Liver (tissue), 9 donors: Measurements from ENCODE around the gene FUBP3. TPM values are rescaled to one million over a fixed set of nuclear protein-coding genes. Genes with fewer than 3 reads are reported as not detected.

Source experiments
- DNase-seq: peaks from one replicate; pipeline ENCODE4 v3.0.0-alpha.2; 2017; ENCODE audit warnings: low spot score
- H3K27ac ChIP-seq, 2 donors: one replicate each; pipeline ENCODE4 v1.7.0; 2013; ENCODE audit warnings: inconsistent platforms in 2 of 2, low read length in 2 of 2, control low read depth in 1 of 2, low read depth in 1 of 2, mild to moderate bottlenecking in 1 of 2
- H3K27me3 ChIP-seq, 4 donors: one replicate each; pipeline versions ENCODE4 v1.6.1 to v1.7.0; 2013; ENCODE audit warnings: low read length in 3 of 4, inconsistent platforms in 1 of 4, mild to moderate bottlenecking in 1 of 4, moderate library complexity in 1 of 4; ENCODE audit not compliant: control insufficient read depth in 4 of 4, insufficient read depth in 4 of 4
- H3K36me3 ChIP-seq, 4 donors: one replicate each; pipeline versions ENCODE4 v1.6.1 to v1.7.0; 2013; ENCODE audit warnings: low read length in 3 of 4, mild to moderate bottlenecking in 3 of 4, low read depth in 1 of 4, moderate library complexity in 1 of 4; ENCODE audit not compliant: control insufficient read depth in 4 of 4, insufficient read depth in 3 of 4
- H3K4me1 ChIP-seq, 4 donors: one replicate each; pipeline versions ENCODE4 v1.6.1 to v1.7.0; 2013; ENCODE audit warnings: low read length in 3 of 4, mild to moderate bottlenecking in 3 of 4, moderate library complexity in 1 of 4; ENCODE audit not compliant: control insufficient read depth in 4 of 4, insufficient read depth in 4 of 4
- H3K4me3 ChIP-seq, 3 donors: one replicate each; pipeline versions ENCODE4 v1.6.1 to v1.7.0; 2013; ENCODE audit warnings: low read length in 3 of 3, control low read depth in 1 of 3, low read depth in 1 of 3, mild to moderate bottlenecking in 1 of 3
- H3K9ac ChIP-seq, 2 donors: one replicate each; pipeline ENCODE4 v1.7.0; 2013; ENCODE audit warnings: low read length in 2 of 2, mild to moderate bottlenecking in 2 of 2, moderate library complexity in 2 of 2, control low read depth in 1 of 2, low read depth in 1 of 2
- H3K9me3 ChIP-seq, 4 donors: one replicate each; pipeline versions ENCODE4 v1.6.1 to v1.7.0; 2013; ENCODE audit warnings: low read length in 3 of 4; ENCODE audit not compliant: control insufficient read depth in 4 of 4
- EGR1 ChIP-seq, 2 donors: IDR thresholded peaks; 2 replicates each; pipeline ENCODE4 v1.6.1; 2016 to 2018; ENCODE audit warnings: antibody characterized with exemption in 2 of 2, low read depth in 2 of 2
- FOXA1 ChIP-seq: IDR thresholded peaks from 2 replicates; pipeline ENCODE4 v1.6.1; 2016; ENCODE audit warnings: antibody characterized with exemption
- GABPA ChIP-seq, 2 donors: IDR thresholded peaks in 1 of 2; conservative IDR thresholded peaks in 1 of 2; 2 replicates each; pipeline ENCODE4 v1.6.1; 2016; ENCODE audit warnings: antibody characterized with exemption in 2 of 2, mild to moderate bottlenecking in 1 of 2, moderate library complexity in 1 of 2
- HNF4A ChIP-seq, 2 donors: conservative IDR thresholded peaks; 2 replicates each; pipeline ENCODE4 v1.6.1; 2016; ENCODE audit warnings: antibody characterized with exemption in 2 of 2, mild to moderate bottlenecking in 2 of 2
- HNF4G ChIP-seq: IDR thresholded peaks from 2 replicates; pipeline ENCODE4 v1.6.1; 2016; ENCODE audit warnings: antibody characterized with exemption
- NR2F2 ChIP-seq: IDR thresholded peaks from 2 replicates; pipeline ENCODE4 v1.6.1; 2016; ENCODE audit warnings: antibody characterized with exemption
- RAD21 ChIP-seq, 2 donors: IDR thresholded peaks; 2 replicates each; pipeline ENCODE4 v1.6.1; 2016; ENCODE audit warnings: antibody characterized with exemption in 2 of 2, mild to moderate bottlenecking in 2 of 2
- SP1 ChIP-seq: IDR thresholded peaks from 2 replicates; pipeline ENCODE4 v1.6.1; 2018; ENCODE audit warnings: antibody characterized with exemption, mild to moderate bottlenecking
- TAF1 ChIP-seq: conservative IDR thresholded peaks from 2 replicates; pipeline ENCODE4 v1.6.1; 2016; ENCODE audit warnings: antibody characterized with exemption, mild to moderate bottlenecking
- YY1 ChIP-seq: IDR thresholded peaks from 2 replicates; pipeline ENCODE4 v1.6.1; 2016; ENCODE audit warnings: antibody characterized with exemption, mild to moderate bottlenecking
- WGBS: extraction: QIAGEN DNeasy Blood & Tissue Kit; methylation state at CpG from one replicate; pipeline ENCODE4 v1.1.7; 2013; 5-methylcytosine and 5-hydroxymethylcytosine counted together
- polyA plus RNA-seq, 2 donors: library from polyadenylated mRNA; stranded (reverse) in 1 of 2; unstranded in 1 of 2; fragments of 200-250 nt in 1 of 2; fragments of >200 nt in 1 of 2; fragmentation: Nextera tagmentation in 1 of 2; extraction: Ambion mirVana in 1 of 2; gene quantifications; one replicate each; pipeline versions ENCODE4 v1.2.1 to v1.2.3, GENCODE V29; 2013 to 2015
- total RNA-seq, 2 donors: library from RNA; depleted of rRNA; stranded (reverse); fragments of >200 nt; gene quantifications; one replicate each; pipeline ENCODE4 v1.2.3, GENCODE V29; 2014
- TF ChIP-seq, protein P1 (sequence below): IDR thresholded peaks from 2 replicates; pipeline ENCODE4 v1.6.1; 2016; ENCODE audit warnings: antibody characterized with exemption, mild to moderate bottlenecking
- TF ChIP-seq, protein P2 (sequence below): IDR thresholded peaks from 2 replicates; pipeline ENCODE4 v1.6.1; 2016; ENCODE audit warnings: antibody characterized with exemption
- TF ChIP-seq, protein P3 (sequence below): fragments of 150-350 bp; IDR thresholded peaks from 2 replicates; pipeline ENCODE4 v1.5.1; 2017; ENCODE audit warnings: improper control_type of control experiment, low read depth, low read length; ENCODE audit not compliant: missing input control
- donor health status: healthy.
- donor health status: healthy.
- donor health status: healthy.
- donor health status: healthy.
- donor health status: healthy.

FUBP3 gene
- total and polyA plus RNA-seq, 4 donors: 16.1 to 39.0 (median 24.8) TPM

DNA sequence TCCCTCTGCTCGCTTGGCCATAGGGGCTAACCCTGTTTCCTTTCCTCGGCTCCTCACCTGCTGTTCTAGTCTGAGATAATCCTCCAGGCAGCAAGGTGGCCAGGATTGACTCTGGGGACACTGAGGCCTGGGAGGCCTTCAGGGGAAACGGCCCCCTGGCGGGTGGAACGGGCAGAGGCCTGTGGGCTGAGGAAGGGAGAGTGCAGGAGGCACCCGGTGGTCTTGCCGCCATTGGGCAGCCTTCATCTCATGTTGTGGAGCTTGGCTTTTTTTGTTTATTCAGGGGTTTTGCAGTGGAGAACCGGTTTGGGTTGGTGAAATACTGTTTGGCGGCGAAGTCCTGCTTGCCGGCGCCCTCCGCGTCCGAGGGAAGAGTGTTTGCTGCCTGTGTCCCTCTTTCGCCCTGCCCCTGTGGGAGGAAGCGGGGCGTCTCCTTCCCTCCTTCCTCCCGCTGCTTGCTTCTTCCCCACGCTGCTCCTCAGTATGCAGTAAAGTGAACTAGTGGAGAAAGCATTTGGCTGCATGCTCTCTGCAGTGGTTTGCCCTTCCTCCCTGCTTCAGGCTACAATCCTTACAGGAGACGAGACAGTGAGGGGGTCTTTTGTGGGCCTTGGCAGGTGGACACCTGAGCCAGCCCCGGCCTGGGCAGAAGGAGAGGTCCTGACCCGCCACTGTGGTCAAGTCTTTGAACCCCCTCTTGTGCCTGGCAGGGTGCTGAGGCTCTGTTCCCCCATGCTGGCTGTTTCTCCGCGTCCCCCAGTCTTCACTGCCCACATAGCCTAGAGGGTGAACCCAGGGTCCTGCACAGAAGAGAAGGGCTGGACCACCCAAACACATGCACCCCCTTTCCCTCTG lies 54.2 kb downstream of the FUBP3 start:
- peaks cover 19 to 84% (median 48%) of the 10 kb centered on the region in 4 donors for H3K36me3 ChIP-seq
- no peak overlapping the region for H3K4me3 ChIP-seq
- no peaks in the 10 kb centered on the region for H3K9me3 ChIP-seq
- DNase-seq: no peak
- TF ChIP-seq TAF1 (no peak), NR2F2 (no peak), HNF4G (no peak), YY1 (no peak), HNF4A (conservative IDR thresholded peaks at IDR 0.05) (no peak), RAD21 (IDR thresholded peaks at IDR 0.05) (no peak), GABPA (IDR thresholded peaks at IDR 0.05 in 1 of 2, conservative IDR thresholded peaks at IDR 0.05 in 1 of 2) (no peak), FOXA1 (no peak), EGR1 (IDR thresholded peaks at IDR 0.05; ENCODE audit: low read depth in 2 of 2) (no peak)
- TF ChIP-seq, protein P1, sequence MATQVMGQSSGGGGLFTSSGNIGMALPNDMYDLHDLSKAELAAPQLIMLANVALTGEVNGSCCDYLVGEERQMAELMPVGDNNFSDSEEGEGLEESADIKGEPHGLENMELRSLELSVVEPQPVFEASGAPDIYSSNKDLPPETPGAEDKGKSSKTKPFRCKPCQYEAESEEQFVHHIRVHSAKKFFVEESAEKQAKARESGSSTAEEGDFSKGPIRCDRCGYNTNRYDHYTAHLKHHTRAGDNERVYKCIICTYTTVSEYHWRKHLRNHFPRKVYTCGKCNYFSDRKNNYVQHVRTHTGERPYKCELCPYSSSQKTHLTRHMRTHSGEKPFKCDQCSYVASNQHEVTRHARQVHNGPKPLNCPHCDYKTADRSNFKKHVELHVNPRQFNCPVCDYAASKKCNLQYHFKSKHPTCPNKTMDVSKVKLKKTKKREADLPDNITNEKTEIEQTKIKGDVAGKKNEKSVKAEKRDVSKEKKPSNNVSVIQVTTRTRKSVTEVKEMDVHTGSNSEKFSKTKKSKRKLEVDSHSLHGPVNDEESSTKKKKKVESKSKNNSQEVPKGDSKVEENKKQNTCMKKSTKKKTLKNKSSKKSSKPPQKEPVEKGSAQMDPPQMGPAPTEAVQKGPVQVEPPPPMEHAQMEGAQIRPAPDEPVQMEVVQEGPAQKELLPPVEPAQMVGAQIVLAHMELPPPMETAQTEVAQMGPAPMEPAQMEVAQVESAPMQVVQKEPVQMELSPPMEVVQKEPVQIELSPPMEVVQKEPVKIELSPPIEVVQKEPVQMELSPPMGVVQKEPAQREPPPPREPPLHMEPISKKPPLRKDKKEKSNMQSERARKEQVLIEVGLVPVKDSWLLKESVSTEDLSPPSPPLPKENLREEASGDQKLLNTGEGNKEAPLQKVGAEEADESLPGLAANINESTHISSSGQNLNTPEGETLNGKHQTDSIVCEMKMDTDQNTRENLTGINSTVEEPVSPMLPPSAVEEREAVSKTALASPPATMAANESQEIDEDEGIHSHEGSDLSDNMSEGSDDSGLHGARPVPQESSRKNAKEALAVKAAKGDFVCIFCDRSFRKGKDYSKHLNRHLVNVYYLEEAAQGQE: no peak
- TF ChIP-seq, protein P2, sequence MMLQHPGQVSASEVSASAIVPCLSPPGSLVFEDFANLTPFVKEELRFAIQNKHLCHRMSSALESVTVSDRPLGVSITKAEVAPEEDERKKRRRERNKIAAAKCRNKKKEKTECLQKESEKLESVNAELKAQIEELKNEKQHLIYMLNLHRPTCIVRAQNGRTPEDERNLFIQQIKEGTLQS: no peak
- TF ChIP-seq, protein P3, sequence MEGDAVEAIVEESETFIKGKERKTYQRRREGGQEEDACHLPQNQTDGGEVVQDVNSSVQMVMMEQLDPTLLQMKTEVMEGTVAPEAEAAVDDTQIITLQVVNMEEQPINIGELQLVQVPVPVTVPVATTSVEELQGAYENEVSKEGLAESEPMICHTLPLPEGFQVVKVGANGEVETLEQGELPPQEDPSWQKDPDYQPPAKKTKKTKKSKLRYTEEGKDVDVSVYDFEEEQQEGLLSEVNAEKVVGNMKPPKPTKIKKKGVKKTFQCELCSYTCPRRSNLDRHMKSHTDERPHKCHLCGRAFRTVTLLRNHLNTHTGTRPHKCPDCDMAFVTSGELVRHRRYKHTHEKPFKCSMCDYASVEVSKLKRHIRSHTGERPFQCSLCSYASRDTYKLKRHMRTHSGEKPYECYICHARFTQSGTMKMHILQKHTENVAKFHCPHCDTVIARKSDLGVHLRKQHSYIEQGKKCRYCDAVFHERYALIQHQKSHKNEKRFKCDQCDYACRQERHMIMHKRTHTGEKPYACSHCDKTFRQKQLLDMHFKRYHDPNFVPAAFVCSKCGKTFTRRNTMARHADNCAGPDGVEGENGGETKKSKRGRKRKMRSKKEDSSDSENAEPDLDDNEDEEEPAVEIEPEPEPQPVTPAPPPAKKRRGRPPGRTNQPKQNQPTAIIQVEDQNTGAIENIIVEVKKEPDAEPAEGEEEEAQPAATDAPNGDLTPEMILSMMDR: no peak
- no peak overlapping the region for H3K9ac ChIP-seq
- no peaks in the 10 kb centered on the region for H3K4me1 ChIP-seq
- H3K27ac ChIP-seq: no peak overlapping the region
- no peaks in the 10 kb centered on the region for H3K27me3 ChIP-seq
- WGBS: 95% methylated on average over 25 of the region's 25 CpGs

DNA sequence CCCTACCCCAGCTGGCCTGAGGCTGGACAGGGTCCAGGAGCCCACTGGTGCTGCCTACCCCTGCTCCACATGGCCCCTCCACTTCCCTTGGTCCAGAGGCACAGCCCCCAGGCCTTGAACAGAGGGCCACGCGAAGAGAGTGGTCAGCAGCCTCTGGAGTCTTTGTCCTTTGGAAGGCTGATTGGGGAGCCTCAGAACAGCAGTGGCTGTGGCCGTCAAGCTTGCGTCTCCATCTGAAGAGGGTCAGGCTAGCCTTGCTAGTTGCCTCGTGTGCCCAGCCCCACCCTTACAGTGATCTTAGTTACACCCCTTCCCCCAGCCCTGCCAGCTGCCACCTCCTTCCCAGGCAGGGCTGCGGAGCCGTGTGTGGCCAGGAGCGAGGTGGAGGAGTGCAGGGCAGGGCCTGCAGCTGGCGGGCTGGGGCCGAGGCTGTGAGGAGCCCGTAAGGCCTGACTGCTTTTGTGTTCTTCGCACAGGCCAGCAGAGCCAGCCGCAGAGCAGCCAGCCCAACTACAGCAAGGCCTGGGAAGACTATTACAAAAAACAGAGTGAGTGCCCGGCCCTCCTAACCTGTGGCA lies 54.9 kb downstream of the FUBP3 start:
- no peak for TF ChIP-seq NR2F2
- TF ChIP-seq SP1: no peak

More for the DNA sequence above, 54.9 kb downstream of the FUBP3 start:
- WGBS: 96% methylated on average over 14 of the region's 14 CpGs
- peaks cover 19 to 86% (median 48%) of the 10 kb centered on the region in 4 donors for H3K36me3 ChIP-seq
- H3K4me1 ChIP-seq: no peaks in the 10 kb centered on the region
- no peaks in the 10 kb centered on the region for H3K9me3 ChIP-seq
- DNase-seq: no peak
- no peak overlapping the region for H3K27ac ChIP-seq
- H3K27me3 ChIP-seq: no peaks in the 10 kb centered on the region
- no peak overlapping the region for H3K9ac ChIP-seq
- H3K4me3 ChIP-seq: no peak overlapping the region
